Right lobe of liver (tissue), 6 donors: ENCODE measurements around the gene EN1. TPM values are rescaled to one million over a fixed set of nuclear protein-coding genes. Genes with fewer than 3 reads are reported as not detected.

Experiments used
- ATAC-seq, 4 donors: fragments of 200-7000 bp; cut with Tn5 transposase; one replicate each; pipeline ENCODE4 v1.9.1; 2020; ENCODE audit warnings: mild to moderate bottlenecking in 4 of 4, moderate library complexity in 4 of 4
- DNase-seq, 3 donors: peaks; one replicate each; pipeline ENCODE4 v3.0.0-alpha.2; 2020
- H3K27ac ChIP-seq, 3 donors: fragments of 200-600 bp; one replicate each; pipeline ENCODE4 v1.8.0; 2022
- H3K27me3 ChIP-seq, 2 donors: fragments of 200-600 bp; one replicate each; pipeline ENCODE4 v1.8.0; 2022
- H3K36me3 ChIP-seq, 4 donors: fragments of 200-600 bp; sonication (generic) in 1 of 4; one replicate each; pipeline versions ENCODE4 v1.5.1 to v1.8.0; 2017 to 2022; ENCODE audit warnings: control low read depth in 1 of 4
- H3K4me1 ChIP-seq, 4 donors: fragments of 200-600 bp; sonication (generic) in 1 of 4; one replicate each; pipeline versions ENCODE4 v1.5.1 to v1.8.0; 2017 to 2022; ENCODE audit warnings: control low read depth in 1 of 4
- H3K4me3 ChIP-seq, 3 donors: fragments of 200-600 bp; one replicate each; pipeline ENCODE4 v1.8.0; 2022
- H3K9me3 ChIP-seq, 4 donors: fragments of 200-600 bp; sonication (generic) in 1 of 4; one replicate each; pipeline versions ENCODE4 v1.5.1 to v1.8.0; 2017 to 2022; ENCODE audit warnings: control low read depth in 1 of 4
- CTCF ChIP-seq, 4 donors: fragments of 200-600 bp in 3 of 4; fragments of 450-650 bp in 1 of 4; IDR thresholded peaks; one replicate each; pipeline versions ENCODE4 v1.5.1 to v1.8.0; 2016 to 2022; ENCODE audit warnings: antibody characterized with exemption in 4 of 4, mild to moderate bottlenecking in 2 of 4
- POLR2A ChIP-seq: fragments of 450-650 bp; IDR thresholded peaks from one replicate; pipeline ENCODE4 v1.6.1; 2017; ENCODE audit warnings: antibody characterized with exemption, mild to moderate bottlenecking
- WGBS: methylation state at CpG from one replicate; pipeline ENCODE4 v1.1.6; 2018; ENCODE audit warnings: low coverage, low lambda C conversion rate; ENCODE audit not compliant: insufficient coverage; ENCODE audit errors: missing lambda C conversion rate; 5-methylcytosine and 5-hydroxymethylcytosine counted together
- intact Hi-C, 2 donors: fragments of 100-400 bp; cut with DNase I; formaldehyde crosslinking; loops; one replicate each; pipeline versions ENCODE4 v1.11.2 to v1.14.1; 2022
- total RNA-seq, 6 experiments: library from RNA; depleted of rRNA in 2 of 6; stranded (reverse); fragments of >200 nt in 2 of 6; fragmentation: NEBNext Ultra II Directional in 3 of 6; extraction: Animal tissue kit (Norgen Biotek cat#: 25700) in 3 of 6; gene quantifications; one replicate each; pipeline versions ENCODE4 v1.1.0 to v1.2.4, GENCODE V29; 2016 to 2023
- donor health status: DM: no; HTN: yes; CAD: no.
- donor health status: DM: no; HTN: no; CAD: no.
- donor health status: DM: no; HTN: no; CAD: no.
- donor health status: DM: no; HTN: yes; CAD: no.
- donor health status: DM: no; HTN: yes; CAD: no.

The EN1 gene
- total RNA-seq, 6 experiments from 2014 or later: not detected

- H3K36me3 ChIP-seq: no peaks in the 10 kb centered on the region
- no peak overlapping the region for H3K4me3 ChIP-seq
- TF ChIP-seq POLR2A (no peak), CTCF (IDR thresholded peaks at IDR 0.05) (no peak)
- intact Hi-C loops: loop anchor here in 1 of 2 donors (5.0 kb wide), 1 partner anchor 644 kb away; no protein-coding TSS in a partner anchor
- H3K27ac ChIP-seq: no peak overlapping the region
- H3K4me1 ChIP-seq: peaks cover 0 to 3% (median 0%) of the 10 kb centered on the region in 4 donors
- DNase-seq (no peak), ATAC-seq (no peak)
- peaks cover 24 to 25% of the 10 kb centered on the region in 2 donors for H3K27me3 ChIP-seq
- no peaks in the 10 kb centered on the region for H3K9me3 ChIP-seq
- 78% methylated on average over 4 of the region's 7 CpGs for WGBS
Observed at GRCh38 chr2:118861242-118861641, 13.8 kb upstream of the EN1 start.

- Histone ChIP-seq H3K27ac (no peak overlapping the region), H3K36me3 (no peaks in the 10 kb centered on the region), H3K4me3 (no peak overlapping the region), H3K27me3 (peaks cover 24 to 32% of the 10 kb centered on the region in 2 donors), H3K9me3 (no peaks in the 10 kb centered on the region), H3K4me1 (peaks cover 0 to 9% (median 3%) of the 10 kb centered on the region in 4 donors)
- DNase-seq (no peak), ATAC-seq (no peak)
- intact Hi-C loops: loop anchor here in 1 of 2 donors (5.0 kb wide), 1 partner anchor 643 kb away; no protein-coding TSS in a partner anchor
- TF ChIP-seq POLR2A: no peak
- TF ChIP-seq CTCF (IDR thresholded peaks at IDR 0.05): no peak
- WGBS: 15% methylated on average over 5 of the region's 5 CpGs
Observed at GRCh38 chr2:118860506-118860905, 13.1 kb upstream of the EN1 start.

GRCh38 chr2:118859157-118859770, 11.8 kb upstream of the EN1 start:
- no peak overlapping the region for H3K27ac ChIP-seq
- no peaks in the 10 kb centered on the region for H3K9me3 ChIP-seq
- H3K27me3 ChIP-seq: peaks cover 24 to 43% of the 10 kb centered on the region in 2 donors
- H3K4me3 ChIP-seq: no peak overlapping the region
- ATAC-seq (no peak), DNase-seq (no peak)
- peaks cover 0 to 14% (median 4%) of the 10 kb centered on the region in 4 donors for H3K4me1 ChIP-seq
- intact Hi-C loops: loop anchor here in 1 of 2 donors (10.0 kb wide), 1 partner anchor 654 kb away; no protein-coding TSS in a partner anchor
- H3K36me3 ChIP-seq: no peaks in the 10 kb centered on the region
- no peak for TF ChIP-seq POLR2A
- TF ChIP-seq CTCF (IDR thresholded peaks at IDR 0.05): no peak
- 7% methylated on average over 7 of the region's 26 CpGs for WGBS

- H3K4me1 ChIP-seq: peaks cover 0 to 14% (median 4%) of the 10 kb centered on the region in 4 donors
- no CpG with 5 or more reads among the region's 40 CpGs for WGBS
- ATAC-seq: no peak
Observed at GRCh38 chr2:118858485-118859156, 11.2 kb upstream of the EN1 start.

More at GRCh38 chr2:118858485-118859156, 11.2 kb upstream of the EN1 start:
- Histone ChIP-seq H3K9me3 (no peaks in the 10 kb centered on the region), H3K27ac (no peak overlapping the region), H3K27me3 (peaks cover 24 to 48% of the 10 kb centered on the region in 2 donors), H3K4me3 (no peak overlapping the region), H3K36me3 (no peaks in the 10 kb centered on the region)
- no peak for TF ChIP-seq CTCF (IDR thresholded peaks at IDR 0.05)
- TF ChIP-seq POLR2A: no peak
- intact Hi-C loops: loop anchor here in 1 of 2 donors (10.0 kb wide), 1 partner anchor 654 kb away; no protein-coding TSS in a partner anchor
- DNase-seq: no peak
